Fibroblast of lung (primary cell): Measurements from ENCODE around the gene VSIG10L. TPM values are rescaled to one million over a fixed set of nuclear protein-coding genes. Genes with fewer than 3 reads are reported as not detected.

Experiments
- DNase-seq, 2 donors: peaks; one replicate each; pipeline versions ENCODE4 v3.0.0 to v3.0.0-alpha.2; 2010; ENCODE audit warnings: low read depth in 2 of 2
- H2AFZ ChIP-seq: 2 replicates; pipeline ENCODE4 v1.5.1; 2012; ENCODE audit warnings: low read length, control low read depth, inconsistent platforms
- H3K27ac ChIP-seq: 2 replicates; pipeline ENCODE4 v1.5.1; 2011; ENCODE audit warnings: low read length, control low read depth; ENCODE audit not compliant: insufficient read depth
- H3K27me3 ChIP-seq: 2 replicates; pipeline ENCODE4 v1.5.1; 2011; ENCODE audit warnings: mild to moderate bottlenecking, low read length; ENCODE audit not compliant: control insufficient read depth, insufficient read depth
- H3K36me3 ChIP-seq: 2 replicates; pipeline ENCODE4 v1.5.1; 2011; ENCODE audit warnings: low read length; ENCODE audit not compliant: control insufficient read depth, insufficient read depth
- H3K4me1 ChIP-seq: 2 replicates; pipeline ENCODE4 v1.5.1; 2011; ENCODE audit warnings: low read length; ENCODE audit not compliant: control insufficient read depth, insufficient read depth; ENCODE audit errors: extremely low read depth
- H3K4me2 ChIP-seq: 2 replicates; pipeline ENCODE4 v1.5.1; 2011; ENCODE audit warnings: low read length, control low read depth; ENCODE audit not compliant: insufficient read depth; ENCODE audit errors: extremely low read depth
- H3K4me3 ChIP-seq, 4 experiments: fragments of 200-600 bp in 1 of 4; sonication (generic) in 1 of 4; replicated peaks in 1 of 4; 2 replicates each; pipeline ENCODE4 v1.5.1; 2011 to 2016; ENCODE audit warnings: low read length in 4 of 4, low read depth in 3 of 4, mild to moderate bottlenecking in 3 of 4, control low read depth in 2 of 4, inconsistent platforms in 1 of 4, mixed read lengths in 1 of 4; ENCODE audit not compliant: insufficient read depth in 1 of 4; ENCODE audit errors: control extremely low read depth in 1 of 4
- H3K79me2 ChIP-seq: 2 replicates; pipeline ENCODE4 v1.5.1; 2012; ENCODE audit warnings: mild to moderate bottlenecking, low read length, inconsistent platforms; ENCODE audit not compliant: control insufficient read depth, insufficient read depth
- H3K9ac ChIP-seq: 2 replicates; pipeline ENCODE4 v1.5.1; 2011; ENCODE audit warnings: mild to moderate bottlenecking, low read length, control low read depth; ENCODE audit not compliant: insufficient read depth
- H3K9me3 ChIP-seq: 2 replicates; pipeline ENCODE4 v1.5.1; 2012; ENCODE audit warnings: low read depth, low read length; ENCODE audit not compliant: control insufficient read depth, insufficient read depth
- H4K20me1 ChIP-seq: 2 replicates; pipeline ENCODE4 v1.5.1; 2011; ENCODE audit warnings: low read length; ENCODE audit not compliant: control insufficient read depth, insufficient read depth; ENCODE audit errors: extremely low read depth
- CTCF ChIP-seq, 2 donors: IDR thresholded peaks in 1 of 2; conservative IDR thresholded peaks in 1 of 2; 1 replicate in 1 of 2; 2 replicates in 1 of 2; pipeline ENCODE4 v1.5.1; 2011 to 2012; ENCODE audit warnings: low read length in 2 of 2, control low read depth in 1 of 2, inconsistent platforms in 1 of 2, low read depth in 1 of 2, mild to moderate bottlenecking in 1 of 2
- EZH2 ChIP-seq: IDR thresholded peaks from 2 replicates; pipeline ENCODE4 v1.5.1; 2012; ENCODE audit warnings: low read length, control low read depth, mild to moderate bottlenecking; ENCODE audit errors: missing control alignments
- polyA plus RNA-seq, 2 donors: library from polyadenylated mRNA; depleted of rRNA in 1 of 2; stranded (reverse) in 1 of 2; unstranded in 1 of 2; fragments of >200 nt; gene quantifications; 2 replicates each; pipeline ENCODE4 v1.2.1, GENCODE V29; 2011 to 2012; ENCODE audit warnings: missing spikeins in 1 of 2
- total RNA-seq: library from RNA; depleted of rRNA; stranded (reverse); fragments of >200 nt; gene quantifications from 2 replicates; pipeline ENCODE4 v1.2.1, GENCODE V29; 2014

VSIG10L gene
- total and polyA plus RNA-seq, 2 donors (not counting 1 experiment from before 2014, with no cell fraction given) = 0.33 to 0.66 TPM

- TF ChIP-seq CTCF (conservative IDR thresholded peaks at IDR 0.05 in 1 of 2, IDR thresholded peaks at IDR 0.05 in 1 of 2; ENCODE audit: low read depth in 1 of 2, low read length in 2 of 2) (no peak), EZH2 (no peak)
- H3K27me3 ChIP-seq = no peaks in the 10 kb centered on the region
- H3K27ac ChIP-seq = no peak overlapping the region
- H4K20me1 ChIP-seq = no peaks in the 10 kb centered on the region
- H2AFZ ChIP-seq = no peak overlapping the region
- H3K9me3 ChIP-seq = no peaks in the 10 kb centered on the region
- no peaks in the 10 kb centered on the region for H3K4me1 ChIP-seq
- no peak overlapping the region for H3K4me3 ChIP-seq
- DNase-seq = no peak
- no peaks in the 10 kb centered on the region for H3K36me3 ChIP-seq
- no peak overlapping the region for H3K4me2 ChIP-seq
- H3K9ac ChIP-seq = no peak overlapping the region
- H3K79me2 ChIP-seq = no peaks in the 10 kb centered on the region
Measured at GRCh38 chr19:51321799-51322198, 20.1 kb downstream of the VSIG10L start.

- Histone ChIP-seq H3K27ac (no peak overlapping the region), H3K9ac (no peak overlapping the region), H4K20me1 (no peaks in the 10 kb centered on the region), H3K27me3 (no peaks in the 10 kb centered on the region), H3K9me3 (no peaks in the 10 kb centered on the region), H2AFZ (no peak overlapping the region), H3K36me3 (no peaks in the 10 kb centered on the region), H3K4me3 (no peak overlapping the region), H3K4me1 (no peaks in the 10 kb centered on the region), H3K79me2 (no peaks in the 10 kb centered on the region), H3K4me2 (no peak overlapping the region)
- no peak for TF ChIP-seq CTCF (conservative IDR thresholded peaks at IDR 0.05 in 1 of 2, IDR thresholded peaks at IDR 0.05 in 1 of 2; ENCODE audit: low read depth in 1 of 2, low read length in 2 of 2)
- no peak for TF ChIP-seq EZH2
- no peak for DNase-seq
Measured at GRCh38 chr19:51320280-51320657, 21.7 kb downstream of the VSIG10L start.

- no peaks in the 10 kb centered on the region for H3K27me3 ChIP-seq
- no peak overlapping the region for H2AFZ ChIP-seq
- no peak overlapping the region for H3K9ac ChIP-seq
- no peak overlapping the region for H3K4me2 ChIP-seq
- no peak for DNase-seq
- H3K36me3 ChIP-seq = no peaks in the 10 kb centered on the region
- no peak for TF ChIP-seq EZH2
- no peak for TF ChIP-seq CTCF (conservative IDR thresholded peaks at IDR 0.05 in 1 of 2, IDR thresholded peaks at IDR 0.05 in 1 of 2; ENCODE audit: low read depth in 1 of 2, low read length in 2 of 2)
- no peaks in the 10 kb centered on the region for H3K9me3 ChIP-seq
- H3K79me2 ChIP-seq = no peaks in the 10 kb centered on the region
- H3K4me3 ChIP-seq = no peak overlapping the region
- H3K4me1 ChIP-seq = no peaks in the 10 kb centered on the region
- H4K20me1 ChIP-seq = no peaks in the 10 kb centered on the region
- H3K27ac ChIP-seq = no peak overlapping the region
Measured at GRCh38 chr19:51319649-51320279, 22.2 kb downstream of the VSIG10L start.
